RKO (cell line): Measurements from ENCODE around the gene UBR4.

Experiments used
- DNase-seq: peaks from one replicate; pipeline ENCODE4 v3.0.0-alpha.2; 2016; ENCODE audit warnings: low spot score

Gene UBR4

GRCh38 chr1:19035377-19036040 is 174.6 kb downstream of the UBR4 start:
- no peak for DNase-seq

GRCh38 chr1:19034721-19035120 is 175.3 kb downstream of the UBR4 start:
- no peak for DNase-seq

GRCh38 chr1:19033926-19034680 is 176.0 kb downstream of the UBR4 start:
- no peak for DNase-seq

GRCh38 chr1:19033515-19033839 is 176.6 kb downstream of the UBR4 start:
- no peak for DNase-seq

GRCh38 chr1:19032701-19033514 is 177.2 kb downstream of the UBR4 start:
- DNase-seq = no peak

- no peak for DNase-seq
Measured at GRCh38 chr1:19032413-19032695, 177.7 kb downstream of the UBR4 start.

- DNase-seq = no peak
Measured at GRCh38 chr1:19029191-19030085, 180.6 kb downstream of the UBR4 start.

GRCh38 chr1:19028546-19029129 is 181.4 kb downstream of the UBR4 start:
- no peak for DNase-seq

- DNase-seq = no peak
Measured at GRCh38 chr1:19028110-19028509, 182.0 kb downstream of the UBR4 start.
